Epithelial cell of esophagus (primary cell): ENCODE measurements around the gene ABCA3.

Experiments used
- DNase-seq: peaks from one replicate; pipeline ENCODE4 v3.0.0; 2010; ENCODE audit warnings: low read depth
- H3K4me3 ChIP-seq: 2 replicates; pipeline ENCODE4 v1.5.1; 2011; ENCODE audit warnings: mild to moderate bottlenecking, low read length, control low read depth
- TF ChIP-seq, protein P1 (sequence below): IDR thresholded peaks from 2 replicates; pipeline ENCODE4 v1.5.1; 2011; ENCODE audit warnings: low read depth, mild to moderate bottlenecking, low read length, control low read depth, inconsistent platforms; ENCODE audit not compliant: insufficient read depth; ENCODE audit errors: missing control alignments

Gene ABCA3

GRCh38 chr16:2365397-2366294 lies 25.1 kb upstream of the ABCA3 start:
- TF ChIP-seq, protein P1, sequence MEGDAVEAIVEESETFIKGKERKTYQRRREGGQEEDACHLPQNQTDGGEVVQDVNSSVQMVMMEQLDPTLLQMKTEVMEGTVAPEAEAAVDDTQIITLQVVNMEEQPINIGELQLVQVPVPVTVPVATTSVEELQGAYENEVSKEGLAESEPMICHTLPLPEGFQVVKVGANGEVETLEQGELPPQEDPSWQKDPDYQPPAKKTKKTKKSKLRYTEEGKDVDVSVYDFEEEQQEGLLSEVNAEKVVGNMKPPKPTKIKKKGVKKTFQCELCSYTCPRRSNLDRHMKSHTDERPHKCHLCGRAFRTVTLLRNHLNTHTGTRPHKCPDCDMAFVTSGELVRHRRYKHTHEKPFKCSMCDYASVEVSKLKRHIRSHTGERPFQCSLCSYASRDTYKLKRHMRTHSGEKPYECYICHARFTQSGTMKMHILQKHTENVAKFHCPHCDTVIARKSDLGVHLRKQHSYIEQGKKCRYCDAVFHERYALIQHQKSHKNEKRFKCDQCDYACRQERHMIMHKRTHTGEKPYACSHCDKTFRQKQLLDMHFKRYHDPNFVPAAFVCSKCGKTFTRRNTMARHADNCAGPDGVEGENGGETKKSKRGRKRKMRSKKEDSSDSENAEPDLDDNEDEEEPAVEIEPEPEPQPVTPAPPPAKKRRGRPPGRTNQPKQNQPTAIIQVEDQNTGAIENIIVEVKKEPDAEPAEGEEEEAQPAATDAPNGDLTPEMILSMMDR: no peak
- DNase-seq: peak; percentile 76
- no peak overlapping the region for H3K4me3 ChIP-seq

DNA sequence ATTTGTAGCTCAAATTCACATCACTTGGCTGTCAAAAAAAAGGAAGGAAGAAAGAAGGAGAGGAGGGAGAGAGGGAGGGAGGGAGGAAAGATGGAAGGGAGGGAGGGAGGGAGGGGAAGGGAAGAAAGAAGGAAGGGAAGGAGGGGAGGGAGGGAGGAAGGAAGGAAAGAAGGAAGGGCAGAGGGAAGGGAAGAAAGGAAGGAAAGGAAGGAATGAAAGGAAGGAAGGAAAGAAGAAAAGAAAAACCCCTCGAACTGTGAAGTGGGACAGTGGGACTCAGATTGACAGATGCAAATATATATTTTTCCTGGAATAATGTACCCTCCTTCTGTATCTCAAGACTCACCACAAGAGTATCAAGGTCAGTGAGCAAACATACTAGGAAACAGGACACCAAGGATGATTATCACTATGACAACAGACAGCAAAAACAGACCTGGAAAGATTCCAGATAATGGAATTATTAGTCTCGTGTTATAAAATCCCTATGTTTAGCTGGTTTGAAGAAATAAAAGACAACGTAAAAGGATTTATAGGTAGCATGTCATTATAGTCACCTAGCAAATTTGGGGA lies 24.2 kb upstream of the ABCA3 start:
- TF ChIP-seq, protein P1: no peak
- DNase-seq: no peak
- no peak overlapping the region for H3K4me3 ChIP-seq

DNA sequence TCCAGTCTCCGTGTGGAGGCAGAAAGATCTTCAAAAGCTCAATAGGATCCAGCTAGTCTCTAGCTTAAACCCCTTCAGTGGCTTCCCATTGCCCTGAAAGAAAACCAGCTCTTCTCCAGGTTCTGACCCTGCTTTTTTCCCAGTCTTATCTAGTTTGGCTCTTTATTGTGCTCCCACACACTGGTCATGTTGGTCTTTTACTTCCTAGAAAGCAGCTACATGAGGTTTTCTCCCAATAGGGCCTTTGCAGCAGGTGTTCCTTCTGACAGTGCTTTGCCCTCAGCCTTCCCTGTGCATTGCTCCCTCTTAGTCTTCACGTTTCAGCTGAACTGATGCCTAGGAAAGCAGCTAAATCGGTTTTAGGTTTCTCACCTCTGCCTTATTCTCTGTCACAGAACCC lies 21.7 kb upstream of the ABCA3 start:
- no peak overlapping the region for H3K4me3 ChIP-seq
- TF ChIP-seq, protein P1: no peak
- no peak for DNase-seq

DNA sequence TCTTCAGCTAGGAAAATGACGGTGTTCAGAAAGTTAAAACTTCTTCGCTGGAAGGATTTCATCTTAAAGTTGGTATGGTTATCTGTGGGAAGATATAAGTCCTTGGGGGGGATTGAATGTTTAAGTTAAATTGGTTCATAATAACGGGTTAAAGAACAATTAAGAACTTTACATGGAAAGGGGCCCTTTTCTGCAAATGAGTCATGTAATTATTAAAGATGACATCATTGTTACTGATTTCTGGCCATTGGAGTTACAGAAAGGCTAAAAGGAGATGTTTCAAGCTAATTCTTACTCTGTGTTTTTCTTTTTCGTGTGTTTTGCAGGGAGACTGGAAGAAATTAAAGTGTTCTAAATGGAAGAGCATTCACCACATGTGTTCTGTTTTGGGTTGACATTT lies 20.6 kb upstream of the ABCA3 start:
- no peak overlapping the region for H3K4me3 ChIP-seq
- no peak for DNase-seq
- TF ChIP-seq, protein P1: no peak

DNA sequence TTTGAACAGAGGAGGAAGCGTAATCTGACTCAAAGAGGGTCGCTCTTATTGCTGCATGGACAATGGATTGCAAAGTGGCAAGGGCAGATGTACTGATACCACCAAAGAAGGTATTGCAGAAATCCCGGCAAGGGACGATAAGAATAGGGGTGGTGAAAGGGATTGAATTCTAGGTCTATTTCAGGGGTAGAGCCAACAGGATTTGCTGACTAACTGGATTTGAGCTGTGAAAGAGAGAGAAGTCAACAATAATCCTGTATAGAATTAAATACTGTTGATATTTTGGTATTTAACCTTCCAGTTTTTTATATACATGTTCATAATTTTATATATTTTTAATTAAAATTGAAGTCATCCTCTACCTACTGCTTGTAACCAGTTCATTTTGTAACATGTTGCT lies 19.4 kb upstream of the ABCA3 start:
- no peak for DNase-seq
- H3K4me3 ChIP-seq: no peak overlapping the region
- TF ChIP-seq, protein P1: no peak

- TF ChIP-seq, protein P1: no peak
- no peak overlapping the region for H3K4me3 ChIP-seq
- no peak for DNase-seq
Measured at GRCh38 chr16:2358811-2359210, 18.3 kb upstream of the ABCA3 start.
